SK-N-SH (cell line): ENCODE measurements around the gene PODXL.

Experiments used
- CTCF ChIP-seq: fragments of 200-600 bp; sonication (generic); IDR thresholded peaks from 2 replicates; pipeline ENCODE4 v1.6.1; 2017; ENCODE audit warnings: antibody characterized with exemption, mild to moderate bottlenecking, moderate library complexity
- PBX3 ChIP-seq: IDR thresholded peaks from 2 replicates; pipeline ENCODE4; 2012
- RAD21 ChIP-seq: IDR thresholded peaks from 2 replicates; pipeline ENCODE4 v1.6.1; 2012; ENCODE audit warnings: mild to moderate bottlenecking, low read length
- TAF1 ChIP-seq: IDR thresholded peaks from 2 replicates; pipeline ENCODE4 v1.6.1; 2012; ENCODE audit warnings: low read depth, mild to moderate bottlenecking, low read length, moderate library complexity, borderline replicate concordance

- TF ChIP-seq CTCF = no peak
- no peak for TF ChIP-seq RAD21
- TF ChIP-seq PBX3 = no peak
- no peak for TF ChIP-seq TAF1
Observed at GRCh38 chr7:131543298-131543697, 13.1 kb downstream of the PODXL start.
